Measurements from ENCODE around the gene KSR1.
"Not testable (repeated sequence)": the region's sequence is repeated elsewhere in the genome, so short reads cannot be mapped to it uniquely, and the experiment has no call there.

Gene KSR1

GRCh38 chr17:27663936-27664605 is 207.8 kb downstream of the KSR1 start:
- no peak for DNase-seq (ENCODE audit: low read depth)
- no peak for TF ChIP-seq CTCF (conservative IDR thresholded peaks at IDR 0.05; ENCODE audit: low read depth, low read length)
- no peak overlapping the region for H3K4me3 ChIP-seq (ENCODE audit: low read depth, low read length)

GRCh38 chr17:27664606-27664965 is 208.3 kb downstream of the KSR1 start:
- H3K4me3 ChIP-seq (ENCODE audit: low read depth, low read length), result no peak overlapping the region
- no peak for TF ChIP-seq CTCF (conservative IDR thresholded peaks at IDR 0.05; ENCODE audit: low read depth, low read length)
- no peak for DNase-seq (ENCODE audit: low read depth)

GRCh38 chr17:27665549-27665948 is 209.3 kb downstream of the KSR1 start:
- H3K4me3 ChIP-seq (ENCODE audit: low read depth, low read length), result no peak overlapping the region
- no peak for DNase-seq (ENCODE audit: low read depth)
- no peak for TF ChIP-seq CTCF (conservative IDR thresholded peaks at IDR 0.05; ENCODE audit: low read depth, low read length)

- DNase-seq (ENCODE audit: low read depth); H3K4me3 ChIP-seq (ENCODE audit: low read depth, low read length): not testable (repeated sequence)
Measured at GRCh38 chr17:27666270-27666669, 210.0 kb downstream of the KSR1 start.

GRCh38 chr17:27666831-27667560 is 210.7 kb downstream of the KSR1 start:
- no peak for DNase-seq (ENCODE audit: low read depth)
- TF ChIP-seq CTCF (conservative IDR thresholded peaks at IDR 0.05; ENCODE audit: low read depth, low read length), result no peak
- no peak overlapping the region for H3K4me3 ChIP-seq (ENCODE audit: low read depth, low read length)

- no peak overlapping the region for H3K4me3 ChIP-seq (ENCODE audit: low read depth, low read length)
- no peak for TF ChIP-seq CTCF (conservative IDR thresholded peaks at IDR 0.05; ENCODE audit: low read depth, low read length)
- DNase-seq (ENCODE audit: low read depth), result no peak
Measured at GRCh38 chr17:27667656-27668487, 211.6 kb downstream of the KSR1 start.

- H3K4me3 ChIP-seq (ENCODE audit: low read depth, low read length), result no peak overlapping the region
- no peak for TF ChIP-seq CTCF (conservative IDR thresholded peaks at IDR 0.05; ENCODE audit: low read depth, low read length)
- no peak for DNase-seq (ENCODE audit: low read depth)
Measured at GRCh38 chr17:27668488-27668823, 212.2 kb downstream of the KSR1 start.
